Neural progenitor cell (in vitro differentiated cells): Measurements from ENCODE around the gene ZSWIM6. TPM values are rescaled to one million over a fixed set of nuclear protein-coding genes. Genes with fewer than 3 reads are reported as not detected.
A peak's percentile ranks its signal among the peaks of the same experiment; 100 is the strongest.

Experiments
- DNase-seq: peaks from one replicate; pipeline ENCODE4 v3.0.0-alpha.2; 2016; ENCODE audit warnings: low spot score
- H2AFZ ChIP-seq: fragments of 200-600 bp; sonication (generic); replicated peaks from 2 replicates; pipeline ENCODE4 v1.6.1; 2016; ENCODE audit warnings: antibody characterized with exemption
- H3F3A ChIP-seq: fragments of 200-600 bp; sonication (generic); 2 replicates; pipeline ENCODE4 v1.6.1; 2016; ENCODE audit warnings: antibody characterized with exemption, low read depth
- H3K27ac ChIP-seq: fragments of 200-600 bp; sonication (generic); 2 replicates; pipeline ENCODE4 v1.5.1; 2016; ENCODE audit warnings: mild to moderate bottlenecking
- H3K27me3 ChIP-seq: fragments of 200-600 bp; sonication (generic); 2 replicates; pipeline ENCODE4 v1.6.1; 2016; ENCODE audit warnings: mild to moderate bottlenecking, moderate library complexity
- H3K36me3 ChIP-seq: fragments of 200-600 bp; sonication (generic); 2 replicates; pipeline ENCODE4 v1.5.1; 2016
- H3K4me1 ChIP-seq: fragments of 200-600 bp; sonication (generic); 2 replicates; pipeline ENCODE4 v1.6.1; 2016; ENCODE audit warnings: mixed run types
- H3K4me2 ChIP-seq: fragments of 200-600 bp; sonication (generic); 2 replicates; pipeline ENCODE4 v1.6.1; 2016
- H3K4me3 ChIP-seq: fragments of 200-600 bp; sonication (generic); 2 replicates; pipeline ENCODE4 v1.5.1; 2016
- H3K79me2 ChIP-seq: fragments of 200-600 bp; sonication (generic); 2 replicates; pipeline ENCODE4 v1.6.1; 2016; ENCODE audit warnings: low read depth
- H3K9ac ChIP-seq: fragments of 200-600 bp; sonication (generic); 2 replicates; pipeline ENCODE4 v1.6.1; 2016
- H3K9me3 ChIP-seq: fragments of 200-600 bp; sonication (generic); 2 replicates; pipeline ENCODE4 v1.5.1; 2016; ENCODE audit warnings: low read depth
- H4K20me1 ChIP-seq: fragments of 200-600 bp; sonication (generic); 2 replicates; pipeline ENCODE4 v1.6.1; 2016; ENCODE audit warnings: low read depth
- H3K27ac Mint-ChIP-seq: 3 replicates; pipeline ENCODE4 v1.8.0; 2021; ENCODE audit warnings: mixed read lengths
- H3K27me3 Mint-ChIP-seq: 2 replicates; pipeline ENCODE4 v1.8.0; 2022; ENCODE audit warnings: low read depth, mild to moderate bottlenecking, inconsistent platforms, moderate library complexity, mixed read lengths; ENCODE audit not compliant: insufficient read depth
- H3K36me3 Mint-ChIP-seq: 3 replicates; pipeline ENCODE4 v1.8.0; 2021; ENCODE audit warnings: mixed read lengths
- H3K4me1 Mint-ChIP-seq: 3 replicates; pipeline ENCODE4 v1.8.0; 2021; ENCODE audit warnings: mixed read lengths
- H3K4me3 Mint-ChIP-seq: 3 replicates; pipeline ENCODE4 v1.8.0; 2021; ENCODE audit warnings: mild to moderate bottlenecking, moderate library complexity, mixed read lengths
- H3K9me3 Mint-ChIP-seq: 3 replicates; pipeline ENCODE4 v1.8.0; 2020; ENCODE audit warnings: mixed read lengths
- EZH2 ChIP-seq: fragments of 200-600 bp; sonication (generic); IDR thresholded peaks from 2 replicates; pipeline ENCODE4 v1.6.1; 2017; ENCODE audit warnings: antibody characterized with exemption, mild to moderate bottlenecking, moderate library complexity
- EZH2phosphoT487 ChIP-seq: fragments of 200-600 bp; sonication (generic); IDR thresholded peaks from 2 replicates; pipeline ENCODE4 v1.6.1; 2017; ENCODE audit warnings: antibody characterized with exemption
- total RNA-seq: library from RNA; depleted of rRNA; stranded (reverse); fragments of >200 nt; gene quantifications from 2 replicates; pipeline ENCODE4 v1.2.3, GENCODE V29; 2015; ENCODE audit warnings: low replicate concordance
- TF ChIP-seq, protein P1 (sequence below): fragments of 200-600 bp; sonication (generic); IDR thresholded peaks from 2 replicates; pipeline ENCODE4 v1.5.1; 2017; ENCODE audit warnings: antibody characterized with exemption, mild to moderate bottlenecking

ZSWIM6 gene
- total RNA-seq, 1 donor from 2014 or later, result 32.2 TPM

DNA sequence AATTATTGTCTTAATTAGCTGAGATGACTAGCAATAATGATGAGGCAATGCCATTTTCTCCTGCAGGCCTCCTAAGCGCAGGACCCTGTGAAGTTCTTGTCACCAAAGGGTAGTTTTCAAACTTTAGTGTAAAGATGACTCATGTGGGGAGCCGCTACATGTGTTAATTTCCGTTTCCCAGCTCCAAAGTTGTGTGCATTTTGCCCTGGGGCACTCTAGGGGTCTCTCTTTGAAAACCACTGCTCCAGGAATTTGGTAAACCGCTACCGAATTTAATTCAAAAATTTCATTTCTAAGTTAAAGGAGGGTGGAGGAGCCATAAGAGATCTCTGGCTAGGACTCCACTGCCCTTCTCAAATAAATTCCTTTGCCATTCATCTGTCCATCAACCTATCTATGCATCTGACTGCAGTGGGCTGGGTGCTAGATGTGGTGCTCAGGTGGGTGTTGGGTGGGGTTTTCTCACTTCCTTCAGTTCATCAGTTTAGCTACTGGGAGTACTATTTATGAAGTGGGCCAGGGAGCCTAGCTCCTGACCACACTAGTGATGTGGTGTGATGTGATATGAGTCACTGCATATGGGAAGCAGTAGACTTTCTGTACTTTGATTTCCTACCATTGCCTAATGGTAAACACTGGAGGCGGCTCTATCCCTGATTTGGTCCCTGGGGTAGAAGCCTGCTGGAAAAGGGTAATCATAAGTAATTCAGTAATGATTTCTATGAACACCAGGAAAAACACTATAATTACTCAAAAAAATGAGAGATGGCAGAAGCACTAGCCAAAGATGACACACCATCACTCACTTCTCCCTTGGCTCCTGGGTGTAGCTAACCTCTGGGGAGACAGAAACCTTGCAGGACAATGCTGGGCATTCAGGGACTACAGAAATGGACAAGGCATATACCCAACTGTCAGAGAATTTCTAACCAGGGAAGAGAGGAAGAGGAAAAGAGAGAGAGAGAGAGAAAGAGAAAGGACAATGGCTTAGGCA lies 4.0 kb upstream of the ZSWIM6 start:
- Histone ChIP-seq H3K9me3 (no peaks in the 10 kb centered on the region), H3K4me1 (peaks cover 22% of the 10 kb centered on the region), H3K4me3 (no peak overlapping the region), H2AFZ (no peak overlapping the region), H3K36me3 (no peaks in the 10 kb centered on the region), H3K4me2 (peak overlapping the region; percentile 74), H3K9ac (no peak overlapping the region), H3K27ac (no peak overlapping the region), H3K27me3 (peaks cover 40% of the 10 kb centered on the region), H3K79me2 (peaks cover 4% of the 10 kb centered on the region), H4K20me1 (peaks cover 28% of the 10 kb centered on the region), H3F3A (peaks cover 34% of the 10 kb centered on the region)
- peaks cover 9% of the 10 kb centered on the region for H3K27me3 Mint-ChIP-seq
- peak overlapping the region; percentile 98 for H3K4me3 Mint-ChIP-seq
- H3K27ac Mint-ChIP-seq, result no peak overlapping the region
- no peak for DNase-seq
- TF ChIP-seq, protein P1, sequence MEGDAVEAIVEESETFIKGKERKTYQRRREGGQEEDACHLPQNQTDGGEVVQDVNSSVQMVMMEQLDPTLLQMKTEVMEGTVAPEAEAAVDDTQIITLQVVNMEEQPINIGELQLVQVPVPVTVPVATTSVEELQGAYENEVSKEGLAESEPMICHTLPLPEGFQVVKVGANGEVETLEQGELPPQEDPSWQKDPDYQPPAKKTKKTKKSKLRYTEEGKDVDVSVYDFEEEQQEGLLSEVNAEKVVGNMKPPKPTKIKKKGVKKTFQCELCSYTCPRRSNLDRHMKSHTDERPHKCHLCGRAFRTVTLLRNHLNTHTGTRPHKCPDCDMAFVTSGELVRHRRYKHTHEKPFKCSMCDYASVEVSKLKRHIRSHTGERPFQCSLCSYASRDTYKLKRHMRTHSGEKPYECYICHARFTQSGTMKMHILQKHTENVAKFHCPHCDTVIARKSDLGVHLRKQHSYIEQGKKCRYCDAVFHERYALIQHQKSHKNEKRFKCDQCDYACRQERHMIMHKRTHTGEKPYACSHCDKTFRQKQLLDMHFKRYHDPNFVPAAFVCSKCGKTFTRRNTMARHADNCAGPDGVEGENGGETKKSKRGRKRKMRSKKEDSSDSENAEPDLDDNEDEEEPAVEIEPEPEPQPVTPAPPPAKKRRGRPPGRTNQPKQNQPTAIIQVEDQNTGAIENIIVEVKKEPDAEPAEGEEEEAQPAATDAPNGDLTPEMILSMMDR, result peak; percentile 33
- no peak for TF ChIP-seq EZH2
- H3K36me3 Mint-ChIP-seq, result peaks cover 2% of the 10 kb centered on the region
- peaks cover 29% of the 10 kb centered on the region for H3K4me1 Mint-ChIP-seq
- H3K9me3 Mint-ChIP-seq, result peaks cover 2% of the 10 kb centered on the region

DNA sequence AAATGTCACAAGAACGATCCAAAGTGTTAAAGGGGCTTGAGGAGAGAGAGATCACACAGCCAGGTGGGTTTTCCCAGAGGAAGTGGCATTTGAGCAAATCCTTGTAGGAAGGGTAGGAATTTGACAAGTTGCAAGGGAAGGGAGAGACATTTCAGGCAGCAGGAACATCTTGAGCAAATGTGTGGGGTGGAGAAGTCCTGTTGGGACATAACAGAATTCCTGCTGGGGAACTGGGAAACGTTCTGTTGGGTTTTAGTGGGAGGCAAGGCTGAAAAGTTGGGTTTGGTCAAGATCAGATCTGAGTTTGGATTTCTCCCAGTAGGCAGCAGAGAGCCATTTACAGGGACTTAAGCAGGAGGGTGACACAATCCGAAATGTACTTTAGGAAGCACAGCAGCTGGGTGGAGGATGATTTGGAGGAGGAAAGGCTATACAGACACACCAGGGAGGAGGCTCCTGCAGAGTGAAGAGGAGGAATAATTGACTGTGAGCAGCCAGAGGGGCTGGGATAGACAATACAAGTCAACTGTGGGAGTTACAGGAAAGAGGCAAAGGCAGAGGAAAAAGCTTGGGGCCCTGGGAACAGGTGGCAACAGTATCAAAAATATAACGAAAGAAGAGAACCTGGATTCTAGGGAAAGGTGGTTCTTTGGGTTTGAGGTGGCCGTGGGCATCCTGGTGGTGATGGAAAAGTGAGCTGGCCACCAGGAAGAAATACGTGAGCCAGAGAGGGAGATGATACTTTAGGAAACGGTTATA lies 3.1 kb upstream of the ZSWIM6 start:
- Mint-ChIP-seq H3K9me3 (peaks cover 2% of the 10 kb centered on the region), H3K27ac (peak overlapping the region; percentile 32)
- peaks cover 40% of the 10 kb centered on the region for H3K27me3 ChIP-seq

DNA sequence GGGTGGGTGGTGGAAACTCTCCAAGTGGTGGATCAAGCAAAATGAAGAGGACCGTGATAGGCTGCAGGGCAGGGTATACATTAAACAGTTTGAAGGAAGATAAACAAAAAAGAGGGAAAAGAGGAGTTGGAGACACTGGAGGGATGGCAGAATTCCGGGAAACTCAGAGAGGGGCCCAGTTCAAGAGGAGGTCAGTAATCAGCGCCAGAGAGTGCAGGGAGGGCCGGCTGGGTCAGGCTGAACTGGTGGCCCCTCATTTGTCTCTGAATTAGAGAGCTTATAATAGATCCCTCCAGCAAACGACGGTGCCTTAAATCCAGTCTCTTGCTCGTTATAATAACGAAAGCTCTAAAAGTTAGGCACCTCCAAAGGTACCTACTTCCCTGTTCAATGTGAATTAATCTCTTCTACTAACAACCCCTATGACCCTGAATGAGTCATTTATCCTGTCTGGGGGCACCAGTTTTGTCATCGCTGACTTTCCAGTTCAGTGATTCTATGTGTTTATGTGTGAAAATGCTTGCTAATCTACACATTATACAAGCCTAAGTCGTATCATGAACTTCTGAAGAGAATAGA lies 2.4 kb upstream of the ZSWIM6 start:
- DNase-seq, result peak; percentile 49
- peak overlapping the region; percentile 32 for H3K27ac Mint-ChIP-seq

More for the DNA sequence above, 3.1 kb upstream of the ZSWIM6 start:
- Mint-ChIP-seq H3K4me3 (peak overlapping the region; percentile 98), H3K36me3 (no peaks in the 10 kb centered on the region), H3K4me1 (peaks cover 29% of the 10 kb centered on the region), H3K27me3 (peaks cover 9% of the 10 kb centered on the region)
- DNase-seq, result peak; percentile 25
- TF ChIP-seq, protein P1, result no peak
- no peak for TF ChIP-seq EZH2
- peaks cover 41% of the 10 kb centered on the region for H3F3A ChIP-seq
- no peak overlapping the region for H3K9ac ChIP-seq
- H3K27ac ChIP-seq, result no peak overlapping the region
- H3K79me2 ChIP-seq, result peaks cover 13% of the 10 kb centered on the region
- H3K4me3 ChIP-seq, result peak overlapping the region; percentile 90
- H3K9me3 ChIP-seq, result no peaks in the 10 kb centered on the region
- H4K20me1 ChIP-seq, result peaks cover 38% of the 10 kb centered on the region
- H3K4me1 ChIP-seq, result peaks cover 22% of the 10 kb centered on the region
- H2AFZ ChIP-seq, result no peak overlapping the region
- peak overlapping the region; percentile 74 for H3K4me2 ChIP-seq
- H3K36me3 ChIP-seq, result no peaks in the 10 kb centered on the region

More for the DNA sequence above, 2.4 kb upstream of the ZSWIM6 start:
- Histone ChIP-seq H3K9me3 (no peaks in the 10 kb centered on the region), H3K27me3 (peaks cover 40% of the 10 kb centered on the region), H4K20me1 (peaks cover 44% of the 10 kb centered on the region), H3F3A (peaks cover 47% of the 10 kb centered on the region), H3K4me3 (peak overlapping the region; percentile 90), H3K27ac (no peak overlapping the region), H3K9ac (no peak overlapping the region), H3K36me3 (no peaks in the 10 kb centered on the region), H3K4me2 (peak overlapping the region; percentile 74), H3K4me1 (peaks cover 22% of the 10 kb centered on the region), H2AFZ (no peak overlapping the region), H3K79me2 (peaks cover 19% of the 10 kb centered on the region)
- Mint-ChIP-seq H3K36me3 (peaks cover 3% of the 10 kb centered on the region), H3K4me1 (peaks cover 30% of the 10 kb centered on the region), H3K4me3 (peak overlapping the region; percentile 98), H3K27me3 (peaks cover 11% of the 10 kb centered on the region), H3K9me3 (peaks cover 4% of the 10 kb centered on the region)
- TF ChIP-seq, protein P1, result no peak
- TF ChIP-seq EZH2phosphoT487 (no peak), EZH2 (no peak)
